Activated naive CD8-positive, alpha-beta T cell treated with anti-CD3 and anti-CD28 coated beads, Interleukin-2, amount 50 U/mL, for 24 hours (primary cell): ENCODE results near the gene EPB41L2.
"Not testable (repeated sequence)": the region's sequence is repeated elsewhere in the genome, so short reads cannot be mapped to it uniquely, and the experiment has no call there.

ENCODE experiments used
- ATAC-seq: fragments of 150-1000 bp; cut with Tn5 transposase; one replicate; pipeline ENCODE4 v1.10.0; 2021
- DNase-seq: peaks from one replicate; pipeline ENCODE4 v3.0.0; 2021
- H3K27ac Mint-ChIP-seq: one replicate; pipeline ENCODE4 v1.8.0; 2021; ENCODE audit warnings: mild to moderate bottlenecking, mixed read lengths
- H3K27me3 Mint-ChIP-seq: one replicate; pipeline ENCODE4 v1.8.0; 2021; ENCODE audit warnings: mixed read lengths
- H3K36me3 Mint-ChIP-seq: one replicate; pipeline ENCODE4 v1.8.0; 2021; ENCODE audit warnings: low read depth, mixed read lengths
- H3K4me1 Mint-ChIP-seq: one replicate; pipeline ENCODE4 v1.8.0; 2021; ENCODE audit warnings: mixed read lengths
- H3K4me3 Mint-ChIP-seq: one replicate; pipeline ENCODE4 v1.8.0; 2021; ENCODE audit warnings: mild to moderate bottlenecking, moderate library complexity, mixed read lengths
- H3K9me3 Mint-ChIP-seq: one replicate; pipeline ENCODE4 v1.8.0; 2021; ENCODE audit warnings: mixed read lengths

The EPB41L2 gene

GRCh38 chr6:130831607-130832006, 231.4 kb downstream of the EPB41L2 start:
- ATAC-seq (no peak), DNase-seq (no peak)
- Mint-ChIP-seq H3K4me1 (no peaks in the 10 kb centered on the region), H3K36me3 (no peaks in the 10 kb centered on the region), H3K27ac (no peak overlapping the region), H3K27me3 (no peaks in the 10 kb centered on the region), H3K9me3 (no peaks in the 10 kb centered on the region), H3K4me3 (no peak overlapping the region)

GRCh38 chr6:130829333-130829910, 233.6 kb downstream of the EPB41L2 start:
- H3K27ac Mint-ChIP-seq, result no peak overlapping the region
- no peaks in the 10 kb centered on the region for H3K4me1 Mint-ChIP-seq
- DNase-seq (no peak), ATAC-seq (no peak)
- H3K36me3 Mint-ChIP-seq, result no peaks in the 10 kb centered on the region
- H3K9me3 Mint-ChIP-seq, result no peaks in the 10 kb centered on the region
- no peaks in the 10 kb centered on the region for H3K27me3 Mint-ChIP-seq
- no peak overlapping the region for H3K4me3 Mint-ChIP-seq

GRCh38 chr6:130827247-130828149, 235.5 kb downstream of the EPB41L2 start, which contains the start of gene SMLR1:
TSS of gene SMLR1 (plus strand) at chr6:130827406. CDS start at chr6:130827414, 8 bp downstream.
- Mint-ChIP-seq H3K27me3 (no peaks in the 10 kb centered on the region), H3K4me1 (no peaks in the 10 kb centered on the region), H3K9me3 (no peaks in the 10 kb centered on the region), H3K4me3 (no peak within 1 kb of the TSS), H3K36me3 (no peaks in the 10 kb centered on the region), H3K27ac (no peak within 1 kb of the TSS)
- ATAC-seq, result no peak
- no peak for DNase-seq

GRCh38 chr6:130826442-130827246, 236.4 kb downstream of the EPB41L2 start:
- ATAC-seq (no peak), DNase-seq (no peak)
- H3K27me3 Mint-ChIP-seq, result no peaks in the 10 kb centered on the region
- no peaks in the 10 kb centered on the region for H3K9me3 Mint-ChIP-seq
- H3K27ac Mint-ChIP-seq, result no peak overlapping the region
- no peaks in the 10 kb centered on the region for H3K4me1 Mint-ChIP-seq
- no peak overlapping the region for H3K4me3 Mint-ChIP-seq
- H3K36me3 Mint-ChIP-seq, result no peaks in the 10 kb centered on the region

GRCh38 chr6:130825772-130826441, 237.1 kb downstream of the EPB41L2 start:
- no peak for ATAC-seq
- H3K4me1 Mint-ChIP-seq, result no peaks in the 10 kb centered on the region

GRCh38 chr6:130824978-130825694, 237.9 kb downstream of the EPB41L2 start:
- no peaks in the 10 kb centered on the region for H3K27me3 Mint-ChIP-seq
- H3K36me3 Mint-ChIP-seq, result no peaks in the 10 kb centered on the region
- H3K9me3 Mint-ChIP-seq, result peaks cover 5% of the 10 kb centered on the region
- no peaks in the 10 kb centered on the region for H3K4me1 Mint-ChIP-seq
- H3K4me3 Mint-ChIP-seq, result no peak overlapping the region
- no peak overlapping the region for H3K27ac Mint-ChIP-seq
- DNase-seq (no peak), ATAC-seq (no peak)

More at GRCh38 chr6:130825772-130826441, 237.1 kb downstream of the EPB41L2 start:
- DNase-seq, result no peak
- no peaks in the 10 kb centered on the region for H3K9me3 Mint-ChIP-seq
- no peaks in the 10 kb centered on the region for H3K27me3 Mint-ChIP-seq
- no peak overlapping the region for H3K27ac Mint-ChIP-seq
- no peaks in the 10 kb centered on the region for H3K36me3 Mint-ChIP-seq
- no peak overlapping the region for H3K4me3 Mint-ChIP-seq

- Mint-ChIP-seq H3K27me3 (no peaks in the 10 kb centered on the region), H3K4me1 (no peaks in the 10 kb centered on the region), H3K36me3 (no peaks in the 10 kb centered on the region), H3K27ac (no peak overlapping the region), H3K4me3 (no peak overlapping the region), H3K9me3 (peaks cover 5% of the 10 kb centered on the region)
- no peak for DNase-seq
- no peak for ATAC-seq
Observed at GRCh38 chr6:130822736-130823135, 240.3 kb downstream of the EPB41L2 start.

GRCh38 chr6:130815200-130816071, 247.6 kb downstream of the EPB41L2 start:
- no peaks in the 10 kb centered on the region for H3K27me3 Mint-ChIP-seq

GRCh38 chr6:130814506-130814905, 248.5 kb downstream of the EPB41L2 start:
- no peaks in the 10 kb centered on the region for H3K4me1 Mint-ChIP-seq
- no peak for DNase-seq
- no peaks in the 10 kb centered on the region for H3K9me3 Mint-ChIP-seq
- no peaks in the 10 kb centered on the region for H3K36me3 Mint-ChIP-seq
- H3K27ac Mint-ChIP-seq, result no peak overlapping the region
- no peaks in the 10 kb centered on the region for H3K27me3 Mint-ChIP-seq
- no peak for ATAC-seq
- no peak overlapping the region for H3K4me3 Mint-ChIP-seq

More at GRCh38 chr6:130815200-130816071, 247.6 kb downstream of the EPB41L2 start:
- Mint-ChIP-seq H3K36me3 (no peaks in the 10 kb centered on the region), H3K27ac (no peak overlapping the region), H3K4me3 (no peak overlapping the region), H3K4me1 (no peaks in the 10 kb centered on the region), H3K9me3 (peaks cover 3% of the 10 kb centered on the region)
- ATAC-seq (no peak), DNase-seq (no peak)

- Mint-ChIP-seq H3K4me3 (no peak overlapping the region), H3K36me3 (no peaks in the 10 kb centered on the region), H3K4me1 (no peaks in the 10 kb centered on the region), H3K9me3 (no peaks in the 10 kb centered on the region), H3K27ac (no peak overlapping the region), H3K27me3 (no peaks in the 10 kb centered on the region)
- DNase-seq (no peak), ATAC-seq (no peak)
Observed at GRCh38 chr6:130811932-130812331, 251.1 kb downstream of the EPB41L2 start.

- H3K36me3 Mint-ChIP-seq, result no peaks in the 10 kb centered on the region
- no peak for DNase-seq
- no peak overlapping the region for H3K4me3 Mint-ChIP-seq
- ATAC-seq, result no peak
- no peaks in the 10 kb centered on the region for H3K4me1 Mint-ChIP-seq
- no peak overlapping the region for H3K27ac Mint-ChIP-seq
- H3K27me3 Mint-ChIP-seq, result peaks cover 4% of the 10 kb centered on the region
- H3K9me3 Mint-ChIP-seq, result no peaks in the 10 kb centered on the region
Observed at GRCh38 chr6:130810307-130811030, 252.6 kb downstream of the EPB41L2 start.

- not testable (repeated sequence) for H3K9me3 Mint-ChIP-seq, H3K4me1 Mint-ChIP-seq, H3K27me3 Mint-ChIP-seq, H3K36me3 Mint-ChIP-seq, H3K4me3 Mint-ChIP-seq, DNase-seq, ATAC-seq, H3K27ac Mint-ChIP-seq
Observed at GRCh38 chr6:130801368-130801767, 261.7 kb downstream of the EPB41L2 start.
